Right atrium auricular region (tissue), 2 donors: ENCODE results near the gene AMIGO2. TPM values are rescaled to one million over a fixed set of nuclear protein-coding genes. Genes with fewer than 3 reads are reported as not detected.

Experiments
- DNase-seq: peaks from one replicate; pipeline ENCODE4 v3.0.0-alpha.2; 2019; ENCODE audit warnings: low spot score
- H3K27ac ChIP-seq, 2 donors: fragments of 200-600 bp; sonication (generic); 1 replicate in 1 of 2; 2 replicates in 1 of 2; pipeline ENCODE4 v1.5.1; 2016 to 2019
- H3K27me3 ChIP-seq, 2 donors: fragments of 200-600 bp; sonication (generic); one replicate each; pipeline versions ENCODE4 v1.5.1 to v1.6.0; 2017 to 2019
- H3K36me3 ChIP-seq: fragments of 200-600 bp; sonication (generic); one replicate; pipeline ENCODE4 v1.5.1; 2016
- H3K4me1 ChIP-seq, 2 donors: fragments of 200-600 bp; sonication (generic); one replicate each; pipeline versions ENCODE4 v1.5.1 to v1.6.0; 2017 to 2019
- H3K4me3 ChIP-seq, 2 donors: fragments of 200-600 bp; sonication (generic); 1 replicate in 1 of 2; 2 replicates in 1 of 2; pipeline ENCODE4 v1.5.1; 2017 to 2019; ENCODE audit warnings: mild to moderate bottlenecking in 1 of 2, moderate library complexity in 1 of 2
- H3K9me3 ChIP-seq, 2 donors: fragments of 200-600 bp; sonication (generic); one replicate each; pipeline ENCODE4 v1.5.1; 2019
- total RNA-seq, 2 donors: library from RNA; depleted of rRNA; stranded (reverse); fragments of >200 nt; gene quantifications; one replicate each; pipeline ENCODE4 v1.1.0, GENCODE V29; 2016
- TF ChIP-seq, protein P1 (sequence below), 2 donors: fragments of 200-600 bp; sonication (generic); IDR thresholded peaks; one replicate each; pipeline ENCODE4 v1.5.1; 2019; ENCODE audit warnings: antibody characterized with exemption in 2 of 2

Gene AMIGO2
- total RNA-seq, 2 donors from 2014 or later = 2.3 to 5.8 TPM

DNA sequence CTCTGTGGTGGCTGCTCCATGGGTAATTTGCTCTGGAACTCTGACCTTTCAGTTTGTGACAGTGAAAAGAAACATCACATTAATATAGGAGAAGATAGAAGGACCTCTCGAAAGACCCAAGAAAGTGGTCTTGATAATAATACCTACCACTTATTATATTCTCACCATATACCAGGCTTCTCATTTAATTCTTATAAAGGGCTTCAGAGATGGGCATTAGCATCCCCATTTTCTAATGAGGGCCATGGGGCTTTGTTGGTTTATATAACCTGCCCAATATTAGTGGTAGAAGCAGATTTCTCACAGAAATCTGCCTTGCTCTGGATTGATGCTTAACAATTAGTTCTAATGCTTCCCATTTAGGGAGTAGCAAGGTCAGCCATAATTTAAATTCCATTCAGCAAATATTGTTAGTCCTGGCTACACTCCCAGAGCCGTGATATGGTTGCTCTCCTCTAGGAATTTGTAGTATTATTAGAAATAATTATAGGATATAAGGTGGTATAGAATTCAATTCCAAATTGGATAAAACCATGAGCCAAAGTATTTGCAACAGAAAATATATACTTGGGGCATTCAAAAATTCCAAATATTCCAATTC, 7.4 kb upstream of the AMIGO2 start:
- Histone ChIP-seq H3K4me1 (peaks cover 0 to 21% of the 10 kb centered on the region in 2 donors), H3K27ac (no peak overlapping the region), H3K36me3 (no peaks in the 10 kb centered on the region), H3K4me3 (no peak overlapping the region), H3K9me3 (no peaks in the 10 kb centered on the region), H3K27me3 (no peaks in the 10 kb centered on the region)
- TF ChIP-seq, protein P1, sequence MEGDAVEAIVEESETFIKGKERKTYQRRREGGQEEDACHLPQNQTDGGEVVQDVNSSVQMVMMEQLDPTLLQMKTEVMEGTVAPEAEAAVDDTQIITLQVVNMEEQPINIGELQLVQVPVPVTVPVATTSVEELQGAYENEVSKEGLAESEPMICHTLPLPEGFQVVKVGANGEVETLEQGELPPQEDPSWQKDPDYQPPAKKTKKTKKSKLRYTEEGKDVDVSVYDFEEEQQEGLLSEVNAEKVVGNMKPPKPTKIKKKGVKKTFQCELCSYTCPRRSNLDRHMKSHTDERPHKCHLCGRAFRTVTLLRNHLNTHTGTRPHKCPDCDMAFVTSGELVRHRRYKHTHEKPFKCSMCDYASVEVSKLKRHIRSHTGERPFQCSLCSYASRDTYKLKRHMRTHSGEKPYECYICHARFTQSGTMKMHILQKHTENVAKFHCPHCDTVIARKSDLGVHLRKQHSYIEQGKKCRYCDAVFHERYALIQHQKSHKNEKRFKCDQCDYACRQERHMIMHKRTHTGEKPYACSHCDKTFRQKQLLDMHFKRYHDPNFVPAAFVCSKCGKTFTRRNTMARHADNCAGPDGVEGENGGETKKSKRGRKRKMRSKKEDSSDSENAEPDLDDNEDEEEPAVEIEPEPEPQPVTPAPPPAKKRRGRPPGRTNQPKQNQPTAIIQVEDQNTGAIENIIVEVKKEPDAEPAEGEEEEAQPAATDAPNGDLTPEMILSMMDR (IDR thresholded peaks at IDR 0.05) = no peak
- no peak for DNase-seq

DNA sequence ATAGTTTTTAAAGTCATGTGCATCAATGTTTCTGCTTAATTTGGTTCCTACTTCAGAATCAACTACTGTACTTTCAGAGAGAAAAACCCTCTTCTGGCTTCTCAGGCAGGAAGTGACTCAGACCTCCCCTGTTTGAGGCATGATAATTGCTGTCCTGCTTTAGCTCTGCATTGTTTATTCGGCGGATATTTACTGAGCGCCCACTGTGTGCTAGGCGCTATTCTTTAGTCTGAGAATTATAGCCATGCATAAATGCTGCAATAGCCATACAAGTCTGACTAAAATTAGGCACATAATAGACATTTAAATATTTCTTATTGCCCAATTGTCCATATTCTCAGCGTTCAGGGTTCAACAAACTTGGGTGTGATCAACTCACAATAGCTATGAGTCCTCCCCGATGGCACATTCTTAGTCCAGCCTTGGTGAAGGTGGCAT, 6.1 kb upstream of the AMIGO2 start:
- Histone ChIP-seq H3K36me3 (no peaks in the 10 kb centered on the region), H3K4me3 (no peak overlapping the region), H3K27ac (no peak overlapping the region), H3K9me3 (no peaks in the 10 kb centered on the region), H3K27me3 (no peaks in the 10 kb centered on the region), H3K4me1 (peaks cover 0 to 21% of the 10 kb centered on the region in 2 donors)
- TF ChIP-seq, protein P1 (IDR thresholded peaks at IDR 0.05) = no peak
- DNase-seq = no peak

DNA sequence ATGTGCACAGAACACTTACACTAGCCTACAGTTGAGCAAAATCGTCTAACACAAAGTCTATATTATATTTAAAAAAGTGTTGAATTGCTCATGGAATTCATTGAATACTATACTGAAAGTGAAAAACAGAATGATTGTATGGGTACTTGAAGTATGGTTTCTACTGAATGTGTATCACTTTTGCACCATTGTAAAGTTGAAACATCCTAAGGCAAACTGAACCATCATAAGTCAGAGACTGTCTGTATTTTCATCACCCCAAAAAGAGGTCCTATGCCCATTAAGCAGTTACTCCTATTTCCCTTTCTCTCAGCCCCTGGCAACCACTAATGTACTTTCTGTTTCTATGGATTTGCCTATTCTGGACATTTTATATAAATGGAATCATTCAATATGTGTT, 4.4 kb upstream of the AMIGO2 start:
- TF ChIP-seq, protein P1 (IDR thresholded peaks at IDR 0.05) = no peak
- H3K4me1 ChIP-seq = peaks cover 0 to 21% of the 10 kb centered on the region in 2 donors
- no peak for DNase-seq
- H3K27me3 ChIP-seq = no peaks in the 10 kb centered on the region
- H3K36me3 ChIP-seq = no peaks in the 10 kb centered on the region
- no peak overlapping the region for H3K4me3 ChIP-seq
- H3K9me3 ChIP-seq = no peaks in the 10 kb centered on the region
- H3K27ac ChIP-seq = no peak overlapping the region

DNA sequence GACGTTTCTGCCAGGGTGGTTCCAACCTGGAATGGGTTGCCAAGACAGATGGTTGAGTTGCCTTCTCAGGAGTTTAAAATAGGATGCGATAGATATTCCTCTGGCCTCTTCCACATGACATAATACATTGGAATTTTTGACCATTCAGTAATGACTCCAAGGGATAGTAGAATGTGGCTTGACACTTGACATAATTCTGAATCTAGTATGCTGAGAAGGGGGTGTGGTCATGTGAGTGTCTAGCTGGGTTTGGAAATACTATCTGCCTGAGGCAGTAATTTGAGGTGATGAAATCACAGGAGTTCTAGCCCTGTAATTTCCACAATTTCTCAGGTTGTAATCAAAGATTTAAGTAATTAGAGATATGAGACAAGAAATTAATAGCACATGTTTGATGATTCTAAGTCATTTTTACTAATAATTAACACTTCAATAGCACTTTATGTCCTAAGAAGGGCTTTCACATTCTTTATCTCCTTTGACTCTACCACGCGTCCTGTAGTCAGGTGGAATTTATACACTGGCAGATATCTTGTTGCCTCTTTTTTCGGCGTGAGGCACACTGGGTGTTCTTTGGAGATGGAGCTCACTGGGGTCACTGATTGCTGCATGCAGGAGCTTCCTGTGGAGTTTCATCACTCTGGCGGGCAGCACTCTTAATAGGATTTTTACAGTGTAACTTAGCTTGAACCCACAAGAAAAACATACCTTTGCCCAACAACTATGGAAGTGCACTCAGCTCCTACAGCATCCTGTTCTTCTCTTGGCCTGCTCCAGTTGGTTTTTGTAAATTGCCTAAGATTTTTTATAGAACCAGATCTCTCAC, 3.2 kb upstream of the AMIGO2 start:
- TF ChIP-seq, protein P1 (IDR thresholded peaks at IDR 0.05) = no peak
- DNase-seq = no peak
- H3K4me3 ChIP-seq = no peak overlapping the region
- H3K36me3 ChIP-seq = no peaks in the 10 kb centered on the region
- H3K27ac ChIP-seq = no peak overlapping the region
- H3K9me3 ChIP-seq = no peaks in the 10 kb centered on the region
- H3K27me3 ChIP-seq = no peaks in the 10 kb centered on the region
- peaks cover 0 to 22% of the 10 kb centered on the region in 2 donors for H3K4me1 ChIP-seq

DNA sequence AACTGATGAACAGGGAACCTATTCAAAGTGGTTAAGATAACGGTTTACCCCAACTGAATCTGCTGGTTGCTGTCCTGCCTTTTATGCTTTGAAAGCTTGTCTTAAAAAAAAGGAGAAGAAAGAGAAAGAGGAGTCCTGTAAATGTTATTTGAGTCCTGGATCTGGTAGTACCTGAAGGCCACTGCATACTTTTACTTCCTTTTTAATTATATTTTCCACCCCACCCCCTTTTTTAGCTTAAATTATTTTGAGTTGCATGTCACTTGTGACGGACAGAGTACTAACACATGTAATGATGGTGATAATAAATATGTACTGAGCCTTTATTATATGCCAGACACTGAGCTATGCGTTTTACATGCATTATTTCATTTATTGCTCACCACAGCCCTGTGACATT, 2.5 kb upstream of the AMIGO2 start:
- Histone ChIP-seq H3K36me3 (no peaks in the 10 kb centered on the region), H3K9me3 (no peaks in the 10 kb centered on the region), H3K27ac (no peak overlapping the region), H3K4me3 (no peak overlapping the region), H3K27me3 (no peaks in the 10 kb centered on the region), H3K4me1 (peaks cover 0 to 19% of the 10 kb centered on the region in 2 donors)
- TF ChIP-seq, protein P1 (IDR thresholded peaks at IDR 0.05) = no peak
- DNase-seq = no peak
